ENCODE measurements around the gene FBXL2.

Gene FBXL2

GRCh38 chr3:33277193-33277882, at the start of gene FBXL2:
TSS of gene FBXL2 (plus strand) at chr3:33277442. CDS start at chr3:33277513, 71 bp downstream.
- DNase-seq (ENCODE audit: low read depth): no peak

- DNase-seq (ENCODE audit: low read depth): no peak
These were observed 48.2 kb upstream of the FBXL2 start for GRCh38 chr3:33229066-33229465.

- no peak for DNase-seq (ENCODE audit: low read depth)
These were observed 47.3 kb upstream of the FBXL2 start for GRCh38 chr3:33229947-33230346.

- DNase-seq (ENCODE audit: low read depth): no peak
These were observed 45.3 kb upstream of the FBXL2 start for GRCh38 chr3:33231756-33232465.

- no peak for DNase-seq (ENCODE audit: low read depth)
These were observed 43.4 kb upstream of the FBXL2 start for GRCh38 chr3:33233884-33234283.

GRCh38 chr3:33236005-33236404, 41.2 kb upstream of the FBXL2 start:
- no peak for DNase-seq (ENCODE audit: low read depth)

GRCh38 chr3:33237439-33237838, 39.8 kb upstream of the FBXL2 start:
- no peak for DNase-seq (ENCODE audit: low read depth)

- DNase-seq (ENCODE audit: low read depth): no peak
These were observed 38.3 kb upstream of the FBXL2 start for GRCh38 chr3:33238923-33239322.

- no peak for DNase-seq (ENCODE audit: low read depth)
These were observed 37.0 kb upstream of the FBXL2 start for GRCh38 chr3:33240261-33240660.

- no peak for DNase-seq (ENCODE audit: low read depth)
These were observed 30.5 kb upstream of the FBXL2 start for GRCh38 chr3:33246786-33247185.

GRCh38 chr3:33250712-33251111, 26.5 kb upstream of the FBXL2 start:
- DNase-seq (ENCODE audit: low read depth): no peak

- DNase-seq (ENCODE audit: low read depth): no peak
These were observed 21.0 kb upstream of the FBXL2 start for GRCh38 chr3:33256249-33256648.

- no peak for DNase-seq (ENCODE audit: low read depth)
These were observed 17.1 kb upstream of the FBXL2 start for GRCh38 chr3:33260104-33260503.

GRCh38 chr3:33269385-33269784, 7.9 kb upstream of the FBXL2 start:
- DNase-seq (ENCODE audit: low read depth): no peak

- DNase-seq (ENCODE audit: low read depth): no peak
These were observed 5.9 kb upstream of the FBXL2 start for GRCh38 chr3:33271324-33271723.

- DNase-seq (ENCODE audit: low read depth): no peak
These were observed 3.6 kb upstream of the FBXL2 start for GRCh38 chr3:33273628-33274027.

GRCh38 chr3:33278163-33278562, 921 bp downstream of the FBXL2 start:
- DNase-seq (ENCODE audit: low read depth): no peak

- DNase-seq (ENCODE audit: low read depth): no peak
These were observed 10.5 kb downstream of the FBXL2 start for GRCh38 chr3:33287672-33288282.

- DNase-seq (ENCODE audit: low read depth): no peak
These were observed 22.3 kb downstream of the FBXL2 start for GRCh38 chr3:33299395-33300081.

GRCh38 chr3:33312361-33312760, 35.1 kb downstream of the FBXL2 start:
- no peak for DNase-seq (ENCODE audit: low read depth)

GRCh38 chr3:33313331-33313730, 36.1 kb downstream of the FBXL2 start:
- DNase-seq (ENCODE audit: low read depth): no peak

- no peak for DNase-seq (ENCODE audit: low read depth)
These were observed 37.8 kb downstream of the FBXL2 start for GRCh38 chr3:33314993-33315392.

GRCh38 chr3:33315826-33316225, 38.6 kb downstream of the FBXL2 start:
- DNase-seq (ENCODE audit: low read depth): no peak
